Medulla oblongata (tissue), 1 donor: Measurements from ENCODE around the gene SMIM17.

ENCODE experiments used
- DNase-seq: peaks from one replicate; pipeline ENCODE4 v3.0.0-alpha.2; 2015; ENCODE audit errors: extremely low spot score

The SMIM17 gene

DNA sequence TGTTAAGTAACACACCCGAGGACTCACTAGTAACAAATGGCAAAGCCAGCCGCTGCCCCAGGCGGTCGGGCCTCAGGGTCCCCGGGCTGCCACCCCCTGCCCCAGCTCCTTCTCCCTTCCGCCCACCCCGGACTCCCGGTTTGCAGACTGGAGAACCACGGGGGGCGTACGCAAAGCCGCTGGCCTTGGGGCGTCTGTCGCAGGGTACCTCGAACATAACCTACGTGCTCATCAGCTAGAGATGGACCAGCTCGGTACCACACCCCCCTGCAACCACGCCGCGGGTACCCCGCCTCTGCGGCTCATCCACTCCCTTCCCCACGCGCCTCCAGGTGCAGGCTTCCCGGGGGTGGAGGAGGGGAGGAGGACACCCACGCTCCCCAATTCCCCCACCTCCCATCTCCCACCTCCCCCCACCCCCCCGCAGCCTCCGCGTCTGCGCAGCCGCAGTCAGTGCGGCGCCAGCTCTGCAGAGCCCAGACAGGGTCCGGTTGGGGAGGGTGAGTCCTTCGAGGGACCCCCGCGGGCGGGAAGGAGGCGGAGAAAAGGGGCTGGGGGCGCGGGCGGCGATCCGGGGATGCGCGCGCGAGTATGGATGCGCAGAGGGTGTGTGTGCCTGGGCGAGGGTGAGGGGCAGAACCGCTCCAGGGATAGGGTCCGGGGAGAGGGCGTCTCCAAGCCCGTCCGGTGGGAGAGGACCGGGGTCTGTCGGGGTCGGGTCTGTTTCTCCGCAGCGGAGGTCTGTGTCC, at the start of gene SMIM17:
TSS of gene SMIM17 (plus strand) at position 449 of the 749 bp plus-strand sequence. CDS start 2,509 bp downstream, outside the sequence.
- no peak for DNase-seq

DNA sequence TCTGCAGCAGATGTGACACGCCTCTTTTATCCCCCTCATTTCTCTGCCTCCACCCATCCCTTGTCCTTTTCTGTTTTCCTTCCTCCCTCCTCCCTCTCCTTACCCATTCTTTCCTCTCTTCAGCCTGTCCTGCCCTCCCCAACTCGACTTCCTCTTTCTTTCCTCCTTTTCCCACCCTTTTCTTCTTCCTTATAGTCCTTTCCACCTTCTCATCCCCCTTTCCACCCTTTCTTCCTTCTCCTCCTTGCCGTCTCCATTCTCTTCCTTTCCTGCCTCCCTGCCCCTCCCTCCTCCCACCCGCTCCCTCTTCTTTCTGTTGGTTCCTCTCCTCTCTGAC, 48.5 kb upstream of the SMIM17 start:
- DNase-seq, result no peak

DNA sequence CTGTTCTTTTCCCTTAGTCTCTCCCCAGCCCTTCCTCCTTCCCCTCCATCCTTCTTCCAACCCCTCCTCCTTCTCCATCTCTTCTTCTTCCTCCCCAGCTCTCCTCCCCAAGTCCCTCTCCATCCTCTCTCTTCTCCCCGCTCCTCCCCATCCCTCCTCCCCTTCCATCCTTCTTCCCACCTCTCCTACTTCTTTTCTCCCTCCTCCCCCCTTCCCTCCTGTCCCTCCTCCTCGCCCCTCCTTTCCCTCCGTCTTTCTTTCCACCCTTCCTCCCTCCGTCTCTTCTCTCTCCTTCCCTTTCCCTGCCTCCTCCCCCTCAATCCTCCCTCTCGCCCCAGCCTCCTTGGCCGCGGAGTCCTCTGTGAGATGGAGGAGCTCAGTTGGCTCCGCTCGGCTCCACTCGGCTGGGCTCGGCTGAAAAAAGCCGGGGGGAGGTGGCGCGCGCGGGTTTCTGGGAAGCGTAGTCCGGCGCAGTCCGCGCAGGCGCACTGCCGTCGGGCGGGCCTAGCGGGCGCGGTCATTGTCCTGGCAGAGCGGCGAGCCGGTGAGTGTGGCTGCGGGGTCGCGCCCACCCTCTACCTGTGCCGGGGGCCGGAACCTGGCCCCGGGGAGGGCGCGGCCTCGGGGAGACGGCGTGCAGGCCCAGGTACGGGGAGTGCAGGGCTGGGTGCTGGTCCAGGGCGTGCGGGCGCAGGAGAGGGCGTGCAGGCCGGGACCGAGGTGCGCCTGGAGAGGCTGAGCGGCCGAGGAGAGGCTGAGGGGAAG, 48.0 kb upstream of the SMIM17 start, which contains the start of gene ZNF71:
TSS of gene ZNF71 (plus strand) at position 520 of the 765 bp plus-strand sequence. CDS start 6,257 bp downstream, outside the sequence.
- DNase-seq, result peak; percentile 84

DNA sequence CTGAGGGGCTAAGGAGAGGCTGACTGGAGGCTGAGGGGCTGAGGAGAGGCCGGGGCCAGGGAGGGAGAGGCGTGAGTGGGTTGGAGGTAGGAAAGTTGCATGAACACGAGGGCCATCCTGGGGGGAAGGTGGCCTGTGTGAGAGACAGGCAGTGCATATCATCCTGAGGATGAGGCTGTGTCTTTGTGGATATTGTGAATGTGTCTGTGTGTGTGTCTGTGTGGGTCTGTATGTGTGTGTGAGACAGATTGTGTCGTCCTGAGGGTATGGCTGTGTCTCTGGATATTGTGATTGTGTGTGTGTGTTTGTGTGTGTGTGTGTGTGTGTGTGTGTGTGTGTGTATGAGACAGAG, 47.4 kb upstream of the SMIM17 start:
- DNase-seq, result no peak

DNA sequence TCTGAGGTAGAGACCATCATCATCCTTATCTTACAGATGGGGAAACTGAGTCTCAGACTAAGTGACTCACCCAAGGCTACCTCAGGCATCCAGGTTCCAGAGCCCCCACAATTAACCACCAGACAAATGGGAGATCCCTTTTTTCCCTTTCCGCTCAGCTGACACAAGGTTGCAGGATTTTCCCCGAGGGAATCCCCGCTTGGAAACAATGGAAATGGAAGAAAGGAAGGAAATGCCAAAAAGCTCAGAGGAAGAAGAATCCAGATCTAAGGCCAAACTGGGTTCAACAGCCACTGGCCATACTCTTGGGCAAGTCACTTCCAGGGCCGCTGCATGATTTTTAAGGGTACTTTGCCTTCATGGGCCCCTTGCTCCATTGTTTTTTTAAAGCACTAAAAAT, 46.3 kb upstream of the SMIM17 start:
- no peak for DNase-seq

DNA sequence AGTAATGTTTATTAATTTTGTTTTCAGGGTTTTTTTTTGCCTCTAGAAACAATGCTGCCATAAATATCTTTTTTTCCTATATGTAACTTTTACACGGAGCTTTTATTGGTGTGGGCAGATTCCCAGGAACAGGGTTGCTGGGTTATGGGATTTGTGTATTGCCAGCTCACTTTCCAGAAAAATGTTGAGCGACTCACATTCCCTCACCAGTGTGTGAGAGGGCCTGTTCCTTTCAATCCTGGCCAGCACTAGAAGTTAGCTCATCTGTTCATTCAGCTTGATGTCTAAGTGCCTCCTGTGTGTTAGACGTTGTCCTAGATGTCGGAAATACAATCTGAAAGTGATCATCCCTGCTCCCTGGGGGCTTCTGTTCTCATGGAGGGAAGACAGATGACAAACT, 45.3 kb upstream of the SMIM17 start:
- no peak for DNase-seq

DNA sequence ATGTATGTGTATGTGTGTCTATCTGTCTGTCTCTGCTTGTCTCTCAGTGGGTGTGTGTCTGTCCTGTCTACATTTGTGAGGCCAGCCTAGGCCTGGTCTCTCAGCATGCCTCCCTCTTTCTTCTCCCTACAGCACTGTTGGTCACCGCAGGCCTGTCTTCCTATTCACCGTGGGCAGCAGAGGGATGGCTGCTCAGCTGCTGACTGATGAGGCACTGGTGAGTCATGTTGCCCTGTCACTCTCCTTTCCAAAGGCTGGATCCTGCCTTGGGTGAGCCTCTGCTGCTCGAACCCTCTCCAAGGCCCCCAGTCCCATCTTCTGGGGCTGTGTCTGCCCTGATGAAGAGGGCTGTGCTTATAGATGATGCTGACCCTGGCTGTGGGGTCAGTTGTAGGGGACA, 41.6 kb upstream of the SMIM17 start:
- no peak for DNase-seq

DNA sequence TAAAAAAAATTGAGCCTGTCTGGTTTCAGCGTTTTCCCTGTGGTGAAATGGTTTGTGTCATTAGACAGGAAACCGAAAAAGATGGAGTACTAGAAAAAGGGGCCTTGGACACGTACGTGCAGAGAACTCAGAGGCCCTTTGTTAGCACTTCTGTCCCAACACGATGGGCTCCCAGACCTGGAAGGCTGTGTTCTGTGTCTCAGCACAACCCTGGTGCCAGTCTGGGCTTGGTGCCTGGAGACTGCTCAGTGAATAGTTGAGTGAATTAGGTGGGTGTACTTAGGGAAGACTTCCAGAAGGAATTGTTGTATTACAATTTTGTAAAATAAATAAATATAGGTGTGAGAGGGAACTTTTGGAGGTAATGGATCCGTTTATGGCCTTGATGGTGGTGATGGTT, 39.1 kb upstream of the SMIM17 start:
- peak; percentile 68 for DNase-seq

DNA sequence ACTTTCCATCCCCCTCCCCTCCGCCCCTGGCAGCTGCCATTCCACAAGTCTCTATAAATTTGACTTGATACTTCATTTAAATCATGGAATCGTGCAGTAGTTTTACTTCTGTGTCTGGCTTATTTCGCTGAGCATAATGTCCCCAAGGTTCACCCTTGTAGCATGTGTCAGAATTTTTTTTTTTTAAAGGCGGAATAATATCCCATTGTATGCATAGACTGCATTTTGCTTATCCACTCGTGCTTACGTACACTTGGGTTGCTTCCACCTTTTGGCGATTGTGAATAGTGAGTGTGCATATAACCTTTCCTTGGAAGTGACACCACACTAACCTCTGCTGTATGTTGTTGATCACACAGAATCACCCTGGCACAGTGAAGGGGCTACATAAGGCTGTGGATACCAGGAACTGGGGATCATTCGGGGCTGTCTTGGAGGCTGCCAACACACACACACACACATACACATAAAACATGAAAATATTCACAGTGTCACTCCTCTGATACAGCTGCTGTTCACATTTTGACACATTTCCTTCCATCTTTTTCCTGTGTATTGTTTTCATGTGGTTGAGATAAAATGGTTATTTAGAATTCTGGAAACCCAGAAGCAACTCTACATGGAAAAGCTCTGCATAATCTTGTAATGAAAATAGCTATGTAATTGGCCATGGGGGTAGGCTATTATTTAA, 34.5 kb upstream of the SMIM17 start:
- DNase-seq, result no peak

DNA sequence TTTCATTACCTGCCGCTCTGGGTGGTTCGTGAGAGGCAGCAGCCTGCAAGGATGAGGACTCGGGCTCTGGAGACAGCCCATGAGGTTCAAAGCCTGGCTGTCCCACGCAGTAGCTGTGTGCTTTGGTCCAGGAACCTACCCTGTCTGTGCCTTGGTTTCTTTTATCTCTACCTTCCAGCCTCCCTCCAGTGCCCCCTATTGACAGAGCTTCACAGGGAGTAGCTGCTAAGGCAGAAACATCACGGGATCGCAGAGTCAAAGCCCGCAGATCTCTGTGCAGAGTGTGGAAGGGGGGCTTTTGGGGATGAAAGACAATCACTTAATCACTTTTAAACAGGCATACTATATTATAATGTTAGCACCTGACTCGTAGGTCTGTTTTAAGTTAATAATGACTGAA, 31.7 kb upstream of the SMIM17 start:
- DNase-seq, result peak; percentile 11

DNA sequence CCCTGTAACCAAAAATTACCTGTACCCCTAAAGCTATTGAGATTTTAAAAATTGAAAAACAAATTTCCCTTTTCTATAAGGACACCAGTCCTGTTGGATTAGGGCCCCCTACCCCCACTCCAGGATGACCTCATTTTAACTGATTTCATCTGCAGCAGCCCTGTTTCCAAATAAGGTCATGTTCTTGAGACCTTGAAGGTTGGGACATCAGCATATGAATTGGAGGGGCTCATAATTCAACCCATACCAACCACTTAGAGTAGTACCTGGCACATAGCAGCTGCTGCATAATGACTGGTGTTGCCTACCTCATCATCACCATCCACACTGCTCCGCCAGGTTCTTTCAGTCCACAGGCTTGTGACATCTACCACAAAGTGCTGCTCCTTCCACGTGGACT, 30.2 kb upstream of the SMIM17 start:
- DNase-seq, result no peak

DNA sequence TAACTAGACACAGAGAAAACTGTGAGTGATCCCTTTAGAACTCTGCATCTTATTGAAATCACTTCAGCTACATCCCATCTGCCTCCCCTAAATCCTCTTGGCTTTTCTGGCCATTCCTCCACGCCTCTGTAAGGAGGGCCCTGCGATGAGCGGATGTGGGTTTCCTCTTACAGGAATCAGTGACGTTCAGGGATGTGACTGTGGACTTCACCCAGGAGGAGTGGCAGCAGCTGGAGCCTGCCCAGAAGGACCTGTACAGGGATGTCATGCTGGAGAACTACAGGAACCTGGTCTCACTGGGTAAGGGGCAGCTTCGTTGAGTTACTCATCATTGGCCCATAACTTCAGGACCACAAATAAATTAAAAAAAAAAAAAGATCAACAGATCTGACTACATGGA, 29.3 kb upstream of the SMIM17 start:
- no peak for DNase-seq

DNA sequence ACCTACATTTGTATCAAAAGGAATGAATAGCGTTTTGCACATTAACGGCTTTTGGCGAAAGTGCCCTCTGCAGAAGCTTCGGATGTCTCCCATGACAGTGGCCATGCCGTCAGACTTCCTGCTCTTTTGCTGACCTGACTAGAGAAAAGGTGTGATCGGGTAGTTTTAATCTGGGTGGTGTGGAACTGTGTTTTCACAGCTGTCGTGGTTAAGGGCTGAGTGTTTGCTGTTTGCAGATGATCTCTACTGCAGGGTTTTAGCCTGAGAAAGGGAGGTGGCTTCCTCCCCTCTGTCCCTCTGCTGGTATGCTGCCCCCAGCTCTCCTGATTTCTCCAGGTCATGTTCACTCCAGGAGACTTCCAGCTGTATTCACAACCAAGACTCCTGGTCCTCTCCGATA, 25.4 kb upstream of the SMIM17 start:
- no peak for DNase-seq

DNA sequence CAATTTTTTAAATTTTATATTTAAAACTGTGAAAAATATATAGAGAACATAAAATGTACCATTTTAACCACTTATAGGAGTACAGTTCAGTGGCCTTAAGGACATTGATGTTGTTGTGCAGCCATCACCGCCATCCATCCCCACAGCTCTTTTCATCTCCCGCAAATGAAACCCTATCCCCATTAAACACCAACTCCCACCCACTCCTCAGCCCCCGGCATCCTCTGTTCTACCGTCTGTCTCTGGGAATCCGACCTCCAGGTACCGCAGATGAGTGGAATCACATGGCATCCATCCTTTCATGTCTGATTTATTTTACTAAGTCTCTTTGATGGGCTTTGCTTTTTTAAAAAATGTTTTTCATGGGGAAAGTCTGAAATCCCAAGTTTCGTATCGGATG, 23.8 kb upstream of the SMIM17 start:
- DNase-seq, result no peak

DNA sequence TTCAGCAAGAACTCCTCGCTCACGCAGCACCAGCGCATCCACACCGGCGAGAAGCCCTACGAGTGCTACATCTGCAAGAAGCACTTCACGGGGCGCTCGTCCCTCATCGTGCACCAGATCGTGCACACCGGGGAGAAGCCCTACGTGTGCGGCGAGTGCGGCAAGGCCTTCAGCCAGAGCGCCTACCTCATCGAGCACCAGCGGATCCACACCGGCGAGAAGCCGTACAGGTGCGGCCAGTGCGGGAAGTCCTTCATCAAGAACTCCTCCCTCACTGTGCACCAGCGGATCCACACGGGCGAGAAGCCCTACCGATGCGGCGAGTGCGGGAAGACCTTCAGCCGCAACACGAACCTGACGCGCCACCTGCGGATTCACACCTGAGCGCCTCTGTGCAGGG, 20.6 kb upstream of the SMIM17 start:
- DNase-seq, result no peak

DNA sequence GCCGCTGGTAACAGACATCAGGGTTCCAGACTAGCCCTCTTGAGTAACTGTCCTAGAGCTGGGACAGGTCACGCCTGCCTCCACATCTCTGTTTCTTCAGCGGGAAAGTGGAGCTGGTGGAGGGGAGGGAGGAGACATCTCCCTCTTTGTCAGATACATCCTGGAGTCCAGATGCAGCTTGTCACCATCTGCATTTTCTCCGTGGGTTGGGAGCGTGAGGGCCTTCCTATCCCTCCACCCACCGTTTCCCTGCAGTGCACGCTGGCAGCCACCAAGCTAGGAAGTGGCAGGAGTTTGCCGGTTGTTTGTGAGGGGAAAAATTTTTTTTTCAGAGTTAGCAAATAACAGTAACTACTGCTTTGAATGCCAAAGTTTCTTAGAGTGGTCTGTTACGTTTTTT, 20.0 kb upstream of the SMIM17 start:
- DNase-seq, result no peak

DNA sequence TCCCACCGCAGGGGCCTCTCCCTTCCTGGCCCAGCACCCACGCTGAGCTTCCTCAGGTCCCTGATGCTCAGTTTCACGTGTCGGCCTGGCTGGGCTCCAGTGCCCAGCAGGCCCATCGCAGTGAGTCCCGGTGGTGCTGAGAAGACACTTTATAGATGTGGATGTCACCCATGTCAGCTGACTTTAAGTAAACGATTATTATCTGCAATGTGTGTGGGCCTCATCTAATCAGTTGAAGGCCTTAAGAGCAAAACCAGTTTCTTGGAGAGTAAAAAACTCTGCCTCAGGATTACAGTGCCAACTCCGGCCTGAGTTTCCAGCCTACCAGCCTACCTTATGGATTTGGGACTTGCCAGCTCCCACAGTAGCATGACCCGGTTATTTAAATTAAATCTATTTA, 17.3 kb upstream of the SMIM17 start:
- no peak for DNase-seq

DNA sequence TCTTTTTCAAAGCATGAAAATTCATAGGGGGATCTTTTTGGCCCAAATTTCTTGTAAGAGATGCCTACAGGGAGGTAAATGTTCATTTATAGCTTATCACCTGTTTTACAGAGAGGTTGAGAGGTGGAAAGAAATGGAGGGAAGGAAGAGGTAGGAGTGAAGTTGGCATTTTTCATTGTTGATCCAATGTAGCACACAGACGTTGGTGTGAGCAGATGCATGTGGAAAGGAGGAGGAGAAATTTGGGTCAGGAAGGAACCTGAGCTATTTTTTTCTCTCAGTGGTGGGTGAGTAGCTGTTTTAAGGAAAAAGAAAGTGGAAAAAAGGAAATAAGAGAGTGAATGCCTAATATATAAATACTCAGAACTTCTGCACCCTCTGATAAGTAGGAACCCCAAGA, 9.9 kb upstream of the SMIM17 start:
- no peak for DNase-seq

DNA sequence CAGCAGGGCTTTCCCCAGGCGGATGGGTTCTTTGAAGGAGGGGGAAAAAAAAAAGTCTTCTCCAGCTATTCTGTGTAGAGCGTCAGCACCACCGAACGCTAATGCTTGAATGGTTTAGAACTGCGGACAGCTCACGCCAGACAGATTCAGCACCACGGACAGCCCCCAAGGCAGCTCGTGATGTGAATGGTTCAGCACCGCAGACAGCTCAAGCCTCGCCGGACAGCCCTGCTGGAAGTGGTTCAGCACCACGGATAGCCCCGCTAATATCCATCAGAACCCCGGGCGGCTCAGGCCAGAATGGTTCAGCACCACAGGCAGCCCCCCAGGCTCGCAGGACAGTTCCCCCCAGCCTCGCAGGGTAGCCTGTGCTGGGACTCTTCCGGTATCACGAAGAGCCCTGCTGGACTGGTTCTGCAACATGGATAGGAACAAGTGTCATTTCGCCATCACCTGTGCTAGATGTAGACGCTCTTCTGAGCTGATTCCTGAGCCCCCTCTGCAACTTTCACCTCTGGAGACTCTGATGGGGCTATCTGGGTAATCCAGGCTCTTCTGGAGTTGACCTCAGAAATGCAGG, 4.9 kb upstream of the SMIM17 start:
- DNase-seq, result peak; percentile 78

DNA sequence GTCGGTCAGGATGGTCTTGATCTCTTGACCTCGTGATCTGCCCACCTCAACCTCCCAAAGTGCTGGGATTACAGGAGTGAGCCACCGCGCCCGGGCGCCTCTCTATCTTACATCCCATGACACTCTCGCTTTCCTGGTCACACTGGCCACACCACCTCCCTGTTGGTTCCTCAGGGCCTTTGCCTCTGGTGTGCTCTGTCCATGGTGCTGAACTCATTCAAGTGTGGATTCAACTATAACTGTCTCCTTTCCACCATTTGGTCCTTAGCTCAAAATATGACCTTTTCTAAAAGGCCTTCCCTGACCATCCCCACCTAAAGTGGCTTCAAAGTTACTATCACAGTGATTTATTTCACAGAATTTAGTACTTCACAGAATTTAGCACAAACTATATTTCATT, 3.7 kb upstream of the SMIM17 start:
- DNase-seq, result peak; percentile 20

DNA sequence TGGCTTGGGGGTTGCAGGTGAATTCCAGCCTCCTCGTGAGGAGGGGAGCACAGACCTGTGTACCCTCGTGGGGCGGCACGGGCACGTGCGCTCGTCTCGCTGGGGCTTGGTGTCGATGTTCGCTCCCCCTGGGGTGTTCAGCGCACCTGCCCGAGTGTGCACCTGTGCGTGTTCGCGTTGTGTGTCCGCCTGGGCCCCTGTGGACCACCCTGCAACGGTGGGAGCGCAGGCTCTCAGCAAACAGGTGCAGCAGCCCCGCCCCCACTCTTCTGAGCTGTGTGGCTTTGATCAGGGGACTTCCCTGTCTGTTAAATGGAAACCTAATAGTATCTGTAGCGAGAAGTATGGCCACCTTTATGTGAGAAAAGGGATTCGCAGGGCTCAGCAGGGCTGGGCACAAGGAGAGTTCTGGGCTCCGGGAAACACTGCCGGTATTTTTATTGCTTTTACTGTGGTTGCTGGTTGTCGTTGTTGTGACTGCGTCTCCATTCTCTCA, 549 bp downstream of the SMIM17 start:
- no peak for DNase-seq

DNA sequence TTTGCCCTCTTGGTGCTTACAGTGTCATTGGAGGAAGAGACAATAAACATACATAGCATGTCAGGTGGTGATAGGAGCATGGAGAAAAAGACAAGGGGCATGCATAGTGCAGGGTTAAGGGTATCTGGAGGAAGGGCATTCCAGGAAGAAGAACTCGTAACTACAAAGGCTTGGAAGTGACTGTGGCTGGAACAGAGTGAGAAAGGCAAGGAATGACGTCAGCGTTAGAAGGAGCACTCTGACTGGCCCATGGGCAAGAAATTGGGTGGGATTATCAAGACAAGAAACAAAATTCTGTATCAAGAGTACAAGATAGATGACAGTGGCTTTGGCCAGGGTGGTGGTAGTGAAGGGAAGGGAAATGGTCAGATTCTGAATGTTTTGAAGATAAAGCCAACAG, 11.2 kb downstream of the SMIM17 start:
- DNase-seq, result no peak
